Islet of Langerhans (tissue), 1 donor: Measurements from ENCODE around the gene SPANXN2.
"Not testable (repeated sequence)": the region's sequence is repeated elsewhere in the genome, so short reads cannot be mapped to it uniquely, and the experiment has no call there.

Experiments
- FAIRE-seq: peaks from one replicate; lab custom pipeline; 2011; peaks lifted over from hg19 to GRCh38; lab: Jason Lieb, UNC

Gene SPANXN2

DNA sequence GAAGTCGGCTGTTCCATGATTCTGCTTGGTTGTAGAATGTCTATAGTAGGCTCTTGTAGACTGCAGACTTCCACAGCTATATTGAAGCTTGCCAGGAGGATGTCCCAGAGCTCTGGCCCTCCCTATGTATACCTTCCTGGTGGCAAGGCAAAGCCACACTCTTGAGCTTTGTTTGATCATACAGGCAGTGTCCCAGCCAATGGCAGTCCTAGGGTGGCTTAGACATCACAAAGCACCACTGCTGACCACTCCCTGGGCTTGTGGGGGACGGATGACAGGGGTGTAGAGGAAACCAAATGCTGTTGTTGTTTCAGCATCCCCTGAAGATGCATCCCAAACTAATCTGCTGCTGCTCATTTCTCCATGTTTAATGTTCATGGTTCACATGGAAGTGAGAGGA lies at the start of gene SPANXN2:
SPANXN2 (minus strand) TSS at position 101 of the 400 bp plus-strand sequence; CDS start at position 17, 84 bp downstream.
- not testable (repeated sequence) for FAIRE-seq

- no peak for FAIRE-seq
These were observed 48.4 kb upstream of the SPANXN2 start for GRCh38 chrX:143768976-143769375.

DNA sequence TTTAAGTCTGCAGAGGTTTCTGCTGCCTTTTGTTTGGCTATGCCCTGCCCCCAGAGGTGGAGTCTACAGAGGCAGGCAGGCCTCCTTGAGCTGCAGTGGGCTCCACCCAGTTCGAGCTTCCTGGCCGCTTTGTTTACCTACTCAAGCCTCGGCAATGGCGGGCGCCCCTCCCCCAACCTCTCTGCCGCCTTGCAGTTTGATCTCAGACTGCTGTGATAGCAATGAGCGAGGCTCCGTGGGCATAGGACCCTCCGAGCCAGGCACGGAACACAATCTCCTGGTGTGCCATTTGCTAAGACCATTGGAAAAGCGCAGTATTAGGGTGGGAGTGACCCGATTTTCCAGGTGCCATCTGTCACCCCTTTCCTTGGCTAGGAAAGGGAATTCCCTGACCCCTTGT lies 47.2 kb upstream of the SPANXN2 start:
- not testable (repeated sequence) for FAIRE-seq

- no peak for FAIRE-seq
These were observed 37.3 kb upstream of the SPANXN2 start for GRCh38 chrX:143757887-143758286.

- FAIRE-seq = no peak
These were observed 36.8 kb upstream of the SPANXN2 start for GRCh38 chrX:143757375-143757774.

DNA sequence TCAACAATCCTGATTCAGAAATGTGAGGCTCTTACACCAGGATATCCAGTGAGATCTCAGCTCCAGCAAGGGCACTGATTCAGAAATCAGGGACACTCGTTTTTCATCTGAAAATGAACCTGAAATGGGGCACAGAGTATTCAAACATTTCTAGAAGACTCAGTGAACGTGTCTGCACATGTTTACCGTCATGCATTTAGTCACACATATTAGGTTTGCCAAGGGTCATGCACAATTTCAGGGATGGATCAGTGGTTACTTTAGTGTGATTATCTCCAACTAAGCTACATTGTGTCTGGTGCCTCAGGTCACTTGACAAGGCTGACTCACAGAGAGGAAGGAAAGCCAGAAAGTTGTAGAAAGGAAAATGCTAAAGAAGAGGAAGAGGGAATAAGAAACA lies 33.6 kb upstream of the SPANXN2 start:
- no peak for FAIRE-seq

DNA sequence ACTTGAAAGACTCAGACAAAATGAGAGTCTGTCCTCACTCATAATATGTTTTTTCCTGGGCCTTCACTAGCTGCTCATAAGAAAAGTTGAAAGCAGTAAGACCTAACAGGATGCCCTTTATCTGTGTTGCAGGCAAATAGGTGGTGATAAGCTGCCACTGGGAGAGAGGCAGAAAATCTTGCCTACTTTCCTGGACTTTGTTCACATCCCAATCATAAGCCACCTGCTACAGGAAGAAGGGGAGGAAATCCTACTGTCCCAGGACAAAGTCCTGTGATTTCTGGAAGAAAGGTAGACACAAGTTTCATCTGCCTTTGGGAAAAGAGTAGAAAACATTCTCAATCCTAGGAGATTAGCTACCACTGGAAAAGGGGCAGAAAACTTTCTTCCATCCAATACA lies 13.3 kb upstream of the SPANXN2 start:
- no peak for FAIRE-seq

GRCh38 chrX:143726296-143726695 lies 5.7 kb upstream of the SPANXN2 start:
- FAIRE-seq = no peak

DNA sequence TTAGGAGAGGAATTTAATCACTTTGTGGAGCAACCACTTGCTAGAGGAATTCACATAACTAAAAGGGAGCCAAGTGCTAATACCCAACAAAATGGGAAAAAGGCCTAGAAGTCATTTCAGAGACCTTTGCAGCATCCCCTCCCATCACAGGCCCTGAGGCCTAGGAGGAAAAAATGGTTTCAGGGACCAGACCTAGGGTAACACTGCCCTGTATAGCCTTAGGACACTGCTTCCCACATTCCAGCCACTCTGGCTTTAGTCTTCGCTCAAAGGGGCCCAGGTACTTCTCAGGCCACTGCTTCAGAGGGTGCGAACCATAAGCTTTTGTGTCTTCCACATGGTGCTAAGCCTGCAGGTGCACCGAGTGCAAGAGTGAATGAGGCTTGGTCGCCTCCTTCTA lies 19.1 kb downstream of the SPANXN2 start:
- no peak for FAIRE-seq

- FAIRE-seq = no peak
These were observed 25.7 kb downstream of the SPANXN2 start for GRCh38 chrX:143694885-143695284.

- no peak for FAIRE-seq
These were observed 37.1 kb downstream of the SPANXN2 start for GRCh38 chrX:143683486-143683885.

DNA sequence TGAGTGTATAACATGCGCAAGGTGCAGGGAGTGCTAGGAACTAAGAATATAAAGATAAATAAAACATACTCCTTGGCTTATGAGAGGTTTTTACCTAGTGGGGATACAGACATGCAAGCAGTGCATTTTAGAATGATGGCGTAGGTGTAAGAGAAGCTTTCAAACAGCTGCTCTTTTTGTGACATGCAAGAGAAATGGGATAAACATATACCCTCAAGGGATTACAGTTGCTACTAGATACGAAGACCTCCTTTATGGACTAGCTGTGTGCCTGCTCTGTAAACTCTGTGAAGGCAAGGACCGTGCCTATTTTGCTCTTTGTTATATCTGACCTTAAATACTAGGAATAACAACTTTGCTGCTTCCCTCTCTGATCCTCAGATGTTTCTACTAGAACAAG lies 45.6 kb downstream of the SPANXN2 start:
- FAIRE-seq = no peak

DNA sequence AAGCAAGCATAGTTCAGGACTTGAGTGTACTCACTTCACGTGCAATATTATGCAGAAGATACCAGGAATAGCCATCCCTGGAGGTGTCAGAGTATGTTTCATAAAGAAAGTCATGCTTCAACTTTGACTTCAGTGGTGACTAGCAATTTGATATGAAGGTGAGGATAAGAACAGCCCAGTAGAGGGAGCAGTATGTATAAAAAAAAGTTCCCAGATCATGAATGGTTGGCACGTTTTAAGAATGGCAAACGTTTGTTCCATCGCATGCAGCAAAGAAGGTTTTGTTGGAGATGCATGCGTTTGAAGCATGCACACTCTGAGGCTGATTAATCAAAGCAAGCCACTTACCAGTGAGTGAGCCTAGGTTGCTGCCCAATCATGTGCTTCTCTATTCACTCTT lies 51.2 kb downstream of the SPANXN2 start:
- peak; percentile 41 for FAIRE-seq

DNA sequence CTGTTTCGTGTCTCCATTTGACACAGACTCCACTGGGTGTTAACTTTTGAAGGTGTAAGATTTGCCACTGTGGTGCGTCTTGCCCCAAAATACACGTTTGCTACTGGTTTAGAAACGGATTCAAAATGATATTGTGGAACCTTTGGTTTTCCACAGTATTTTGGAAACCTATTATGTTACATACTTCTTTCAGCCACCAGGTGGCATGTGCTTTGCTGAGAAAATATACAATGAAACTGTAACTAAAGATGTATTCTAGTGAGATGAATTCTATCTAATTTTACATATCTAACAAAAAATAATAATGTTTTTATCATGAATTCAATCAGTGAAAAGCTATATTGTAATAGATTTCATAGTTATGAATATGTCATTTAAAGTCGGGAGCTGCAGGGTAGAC lies 56.2 kb downstream of the SPANXN2 start:
- peak; percentile 98 for FAIRE-seq

GRCh38 chrX:143663755-143664154 lies 56.8 kb downstream of the SPANXN2 start:
- no peak for FAIRE-seq
